GM18505 (cell line): ENCODE measurements around the gene GRHL1.

Experiments
- ATAC-seq: cut with Tn5 transposase; IDR thresholded peaks from one replicate; pipeline ENCODE4 v1.9.1; 2021; ENCODE audit not compliant: unreplicated experiment
- POLR2A ChIP-seq: IDR thresholded peaks from 4 replicates; pipeline ENCODE4 v1.6.1; 2011; ENCODE audit warnings: borderline replicate concordance; ENCODE audit not compliant: insufficient read depth, insufficient read length; ENCODE audit errors: extremely low read depth

GRHL1 gene

GRCh38 chr2:9971890-9972289 is 20.4 kb downstream of the GRHL1 start:
- ATAC-seq, result no peak
- TF ChIP-seq POLR2A, result no peak

- no peak for ATAC-seq
- no peak for TF ChIP-seq POLR2A
Measured at GRCh38 chr2:9972621-9973479, 21.4 kb downstream of the GRHL1 start.

- no peak for ATAC-seq
- no peak for TF ChIP-seq POLR2A
Measured at GRCh38 chr2:9973690-9974089, 22.2 kb downstream of the GRHL1 start.

- TF ChIP-seq POLR2A, result no peak
- no peak for ATAC-seq
Measured at GRCh38 chr2:9974343-9974742, 22.9 kb downstream of the GRHL1 start.

GRCh38 chr2:9975328-9975727 is 23.8 kb downstream of the GRHL1 start:
- no peak for TF ChIP-seq POLR2A
- ATAC-seq, result no peak

GRCh38 chr2:9975805-9976447 is 24.4 kb downstream of the GRHL1 start:
- no peak for ATAC-seq

GRCh38 chr2:9979977-9980376 is 28.5 kb downstream of the GRHL1 start:
- no peak for TF ChIP-seq POLR2A
- no peak for ATAC-seq

More at GRCh38 chr2:9975805-9976447, 24.4 kb downstream of the GRHL1 start:
- no peak for TF ChIP-seq POLR2A

GRCh38 chr2:9980520-9980919 is 29.0 kb downstream of the GRHL1 start:
- no peak for ATAC-seq
- no peak for TF ChIP-seq POLR2A

GRCh38 chr2:9981655-9982054 is 30.2 kb downstream of the GRHL1 start:
- no peak for ATAC-seq
- no peak for TF ChIP-seq POLR2A

- no peak for ATAC-seq
- no peak for TF ChIP-seq POLR2A
Measured at GRCh38 chr2:9982248-9982647, 30.8 kb downstream of the GRHL1 start.

- ATAC-seq, result no peak
- TF ChIP-seq POLR2A, result no peak
Measured at GRCh38 chr2:9982891-9983290, 31.4 kb downstream of the GRHL1 start.

GRCh38 chr2:9983401-9984216 is 32.1 kb downstream of the GRHL1 start:
- no peak for ATAC-seq
- no peak for TF ChIP-seq POLR2A

GRCh38 chr2:9984217-9984739 is 32.8 kb downstream of the GRHL1 start:
- no peak for ATAC-seq
- no peak for TF ChIP-seq POLR2A
